Adipocyte (in vitro differentiated cells): ENCODE data around the gene F3.
"Not testable (repeated sequence)": the region's sequence is repeated elsewhere in the genome, so short reads cannot be mapped to it uniquely, and the experiment has no call there.

Experiments
- DNase-seq: peaks from one replicate; pipeline ENCODE4 v3.0.0-alpha.2; 2015; ENCODE audit warnings: low read depth
- H3K27me3 ChIP-seq: replicated peaks from 2 replicates; pipeline ENCODE4 v1.7.0; 2013; ENCODE audit warnings: mild to moderate bottlenecking, low read length, moderate library complexity; ENCODE audit not compliant: control insufficient read depth, insufficient read depth
- H3K36me3 ChIP-seq: 2 replicates; pipeline ENCODE4 v1.7.0; 2013; ENCODE audit warnings: low read length, mild to moderate bottlenecking, moderate library complexity; ENCODE audit not compliant: control insufficient read depth, insufficient read depth, severe bottlenecking
- H3K4me1 ChIP-seq: 2 replicates; pipeline ENCODE4 v1.7.0; 2013; ENCODE audit warnings: mild to moderate bottlenecking, low read length, moderate library complexity; ENCODE audit not compliant: control insufficient read depth, insufficient read depth
- H3K4me3 ChIP-seq: 2 replicates; pipeline ENCODE4 v1.7.0; 2013; ENCODE audit warnings: mild to moderate bottlenecking, low read length, moderate library complexity
- H3K9ac ChIP-seq: 2 replicates; pipeline ENCODE4 v1.7.0; 2013; ENCODE audit warnings: mild to moderate bottlenecking, low read length, moderate library complexity
- H3K9me3 ChIP-seq: 2 replicates; pipeline ENCODE4 v1.7.0; 2013; ENCODE audit warnings: mild to moderate bottlenecking, low read length, moderate library complexity; ENCODE audit not compliant: control insufficient read depth

F3 gene

DNA sequence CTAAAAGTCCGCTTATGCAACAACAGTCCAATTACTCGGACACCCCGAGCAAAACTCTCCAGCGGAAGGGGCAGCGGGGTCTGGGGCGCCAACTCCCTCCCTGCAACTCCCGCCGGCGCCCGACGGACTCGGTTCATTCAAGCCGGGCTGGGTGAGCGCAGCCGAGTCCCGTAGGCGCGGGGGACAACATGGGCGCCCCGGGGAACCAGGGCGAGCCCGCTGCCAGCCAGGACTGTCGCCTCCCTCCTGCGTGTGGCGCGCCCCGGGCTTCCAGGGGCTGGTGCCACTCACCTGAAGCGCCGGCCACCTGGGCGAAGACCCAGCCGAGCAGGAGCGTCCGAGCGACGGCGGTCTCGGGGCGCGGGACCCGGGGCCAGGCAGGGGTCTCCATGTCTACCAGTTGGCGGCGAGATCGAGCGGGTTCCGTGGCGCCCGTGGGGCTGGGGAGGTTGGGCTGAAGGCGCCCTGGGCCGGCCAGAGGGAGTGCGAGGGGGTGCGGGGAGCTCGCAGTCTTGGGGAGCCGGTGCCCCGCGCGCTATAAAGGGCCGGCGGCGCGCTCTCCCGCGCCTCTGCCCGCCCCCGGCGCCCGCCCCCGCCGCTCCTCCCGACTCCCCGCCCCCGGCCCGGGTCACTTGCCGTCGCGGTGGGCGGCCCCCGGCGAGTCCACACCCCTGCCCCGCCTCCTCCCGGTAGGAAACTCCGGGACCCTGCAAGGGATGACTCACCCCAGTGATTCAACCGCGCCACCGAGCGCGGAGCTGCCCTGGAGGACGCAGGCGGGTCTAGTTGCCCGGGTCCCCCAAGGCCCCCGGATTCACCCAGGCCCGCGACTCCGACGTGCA lies at the start of gene F3:
TSS of gene F3 (minus strand) at position 514 of the 842 bp plus-strand sequence. CDS start at position 391, 123 bp downstream.
- H3K9me3 ChIP-seq: no peaks in the 10 kb centered on the region
- H3K4me3 ChIP-seq: peak within 1 kb of the TSS; percentile 91
- H3K27me3 ChIP-seq: no peaks in the 10 kb centered on the region
- DNase-seq: peak; percentile 96
- peaks cover 35% of the 10 kb centered on the region for H3K36me3 ChIP-seq
- peak within 1 kb of the TSS; percentile 91 for H3K9ac ChIP-seq
- H3K4me1 ChIP-seq: peaks cover 67% of the 10 kb centered on the region

- Histone ChIP-seq H3K4me3 (no peak overlapping the region), H3K36me3 (no peaks in the 10 kb centered on the region), H3K9me3 (no peaks in the 10 kb centered on the region), H3K9ac (peak overlapping the region; percentile 41), H3K27me3 (no peaks in the 10 kb centered on the region), H3K4me1 (peaks cover 14% of the 10 kb centered on the region)
- no peak for DNase-seq
These were observed 48.9 kb upstream of the F3 start for GRCh38 chr1:94590203-94591137.

DNA sequence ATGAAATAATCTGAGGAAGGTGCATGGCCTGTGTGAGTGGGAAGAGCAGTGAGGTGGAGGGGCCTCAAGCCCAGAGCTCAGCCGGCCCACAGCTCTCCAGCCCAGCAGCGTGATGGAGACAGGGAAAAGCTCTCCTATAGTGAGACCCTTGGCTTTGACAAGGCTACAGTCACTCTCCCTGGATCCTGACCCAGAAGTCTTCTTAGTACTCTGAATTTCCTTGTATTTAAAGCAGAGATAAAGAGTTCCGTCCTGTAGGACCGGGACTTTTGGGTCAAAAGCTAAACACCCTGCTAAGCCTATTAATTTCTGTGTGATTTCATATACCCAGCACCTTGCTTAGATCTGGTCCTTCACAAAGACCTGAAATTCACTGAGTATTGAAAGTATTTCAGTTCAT lies 48.2 kb upstream of the F3 start:
- H3K4me3 ChIP-seq: no peak overlapping the region
- DNase-seq: no peak
- no peaks in the 10 kb centered on the region for H3K9me3 ChIP-seq
- H3K27me3 ChIP-seq: no peaks in the 10 kb centered on the region
- H3K4me1 ChIP-seq: peaks cover 14% of the 10 kb centered on the region
- no peak overlapping the region for H3K9ac ChIP-seq
- no peaks in the 10 kb centered on the region for H3K36me3 ChIP-seq

DNA sequence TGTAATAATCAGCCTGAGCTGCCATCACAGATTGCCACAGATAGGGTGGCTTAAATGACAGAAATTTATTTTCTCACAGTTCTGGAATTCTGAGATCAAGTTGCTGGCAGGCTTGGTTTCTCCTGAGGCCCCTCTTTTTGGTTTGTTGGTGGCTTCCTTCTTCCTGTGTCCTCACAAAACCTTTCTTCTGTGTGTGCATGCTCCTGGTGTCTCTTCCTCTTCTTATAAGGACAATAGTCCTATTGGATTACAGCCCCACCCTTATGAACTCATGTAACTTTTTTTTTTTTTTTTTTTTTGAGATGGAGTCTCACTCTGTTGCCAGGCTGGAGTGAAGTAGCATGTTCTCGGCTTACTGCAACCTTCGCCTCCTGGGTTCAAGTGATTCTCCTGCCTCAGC lies 41.0 kb upstream of the F3 start:
- Histone ChIP-seq H3K27me3 (no peaks in the 10 kb centered on the region), H3K4me1 (peaks cover 24% of the 10 kb centered on the region), H3K4me3 (no peak overlapping the region), H3K36me3 (no peaks in the 10 kb centered on the region), H3K9ac (no peak overlapping the region), H3K9me3 (peaks cover 15% of the 10 kb centered on the region)
- no peak for DNase-seq

GRCh38 chr1:94580367-94581115 lies 39.0 kb upstream of the F3 start:
- Histone ChIP-seq H3K36me3 (no peaks in the 10 kb centered on the region), H3K27me3 (no peaks in the 10 kb centered on the region), H3K4me3 (no peak overlapping the region), H3K9me3 (peaks cover 23% of the 10 kb centered on the region), H3K4me1 (peaks cover 24% of the 10 kb centered on the region), H3K9ac (no peak overlapping the region)
- peak; percentile 70 for DNase-seq

GRCh38 chr1:94579876-94580294 lies 38.3 kb upstream of the F3 start:
- Histone ChIP-seq H3K4me3 (no peak overlapping the region), H3K9me3 (peaks cover 23% of the 10 kb centered on the region), H3K27me3 (no peaks in the 10 kb centered on the region), H3K4me1 (peaks cover 24% of the 10 kb centered on the region), H3K36me3 (no peaks in the 10 kb centered on the region), H3K9ac (peak overlapping the region; percentile 45)
- DNase-seq: peak; percentile 92

GRCh38 chr1:94578856-94579255 lies 37.3 kb upstream of the F3 start:
- peaks cover 23% of the 10 kb centered on the region for H3K9me3 ChIP-seq
- no peaks in the 10 kb centered on the region for H3K27me3 ChIP-seq
- H3K4me1 ChIP-seq: peaks cover 24% of the 10 kb centered on the region
- no peak overlapping the region for H3K9ac ChIP-seq
- H3K4me3 ChIP-seq: no peak overlapping the region
- peak; percentile 44 for DNase-seq
- no peaks in the 10 kb centered on the region for H3K36me3 ChIP-seq

GRCh38 chr1:94573917-94574316 lies 32.4 kb upstream of the F3 start:
- not testable (repeated sequence) for H3K9ac ChIP-seq, H3K36me3 ChIP-seq, H3K4me3 ChIP-seq, DNase-seq, H3K4me1 ChIP-seq, H3K27me3 ChIP-seq
- peaks cover 33% of the 10 kb centered on the region for H3K9me3 ChIP-seq

- H3K36me3 ChIP-seq: no peaks in the 10 kb centered on the region
- no peak overlapping the region for H3K9ac ChIP-seq
- peaks cover 32% of the 10 kb centered on the region for H3K9me3 ChIP-seq
- H3K27me3 ChIP-seq: no peaks in the 10 kb centered on the region
- DNase-seq: no peak
- H3K4me1 ChIP-seq: no peaks in the 10 kb centered on the region
- no peak overlapping the region for H3K4me3 ChIP-seq
These were observed 31.2 kb upstream of the F3 start for GRCh38 chr1:94572780-94573179.

- H3K9ac ChIP-seq, H3K27me3 ChIP-seq, H3K4me1 ChIP-seq, H3K36me3 ChIP-seq, DNase-seq, H3K4me3 ChIP-seq: not testable (repeated sequence)
- H3K9me3 ChIP-seq: peaks cover 22% of the 10 kb centered on the region
These were observed 29.4 kb upstream of the F3 start for GRCh38 chr1:94570965-94571364.

- H3K4me1 ChIP-seq, H3K4me3 ChIP-seq, H3K9ac ChIP-seq, H3K27me3 ChIP-seq, H3K36me3 ChIP-seq, DNase-seq: not testable (repeated sequence)
- H3K9me3 ChIP-seq: peaks cover 21% of the 10 kb centered on the region
These were observed 27.2 kb upstream of the F3 start for GRCh38 chr1:94568806-94569205.
